ENCODE measurements around the gene AGPAT3. TPM values are rescaled to one million over a fixed set of nuclear protein-coding genes. Genes with fewer than 3 reads are reported as not detected.

The AGPAT3 gene
- total RNA-seq, 4 donors from 2014 or later, result 63.5 to 225 (median 161) TPM

- H3K27ac ChIP-seq, result no peak overlapping the region
- H3K36me3 ChIP-seq, result peaks cover 0 to 13% (median 0%) of the 10 kb centered on the region in 3 donors
- no peak for TF ChIP-seq POLR2A (IDR thresholded peaks at IDR 0.05)
- no peak for TF ChIP-seq CTCF (IDR thresholded peaks at IDR 0.05)
- H3K9me3 ChIP-seq, result no peaks in the 10 kb centered on the region
- peak in 1 of 3 donors; percentile 29 for DNase-seq
- peaks cover 0 to 16% (median 0%) of the 10 kb centered on the region in 4 donors for H3K4me1 ChIP-seq
- no peak overlapping the region for H3K4me3 ChIP-seq
- no peaks in the 10 kb centered on the region for H3K27me3 ChIP-seq
Measured at GRCh38 chr21:43872531-43873197, 7.6 kb downstream of the AGPAT3 start.

- no peak overlapping the region for H3K4me3 ChIP-seq
- peaks cover 0 to 13% (median 0%) of the 10 kb centered on the region in 3 donors for H3K36me3 ChIP-seq
- no peak overlapping the region for H3K27ac ChIP-seq
- H3K9me3 ChIP-seq, result no peaks in the 10 kb centered on the region
- no peaks in the 10 kb centered on the region for H3K27me3 ChIP-seq
- DNase-seq, result no peak
- no peak for TF ChIP-seq CTCF (IDR thresholded peaks at IDR 0.05)
- no peak for TF ChIP-seq POLR2A (IDR thresholded peaks at IDR 0.05)
- peaks cover 0 to 6% (median 0%) of the 10 kb centered on the region in 4 donors for H3K4me1 ChIP-seq
Measured at GRCh38 chr21:43873673-43874072, 8.7 kb downstream of the AGPAT3 start.

- no peaks in the 10 kb centered on the region for H3K27me3 ChIP-seq
- H3K27ac ChIP-seq, result no peak overlapping the region
- no peak for TF ChIP-seq POLR2A (IDR thresholded peaks at IDR 0.05)
- TF ChIP-seq CTCF (IDR thresholded peaks at IDR 0.05), result no peak
- peak in 1 of 3 donors; percentile 4 for DNase-seq
- H3K4me1 ChIP-seq, result peaks cover 0 to under 1% (median 0%) of the 10 kb centered on the region in 4 donors
- no peaks in the 10 kb centered on the region for H3K9me3 ChIP-seq
- H3K4me3 ChIP-seq, result no peak overlapping the region
- peaks cover 0 to 13% (median 0%) of the 10 kb centered on the region in 3 donors for H3K36me3 ChIP-seq
Measured at GRCh38 chr21:43874085-43874805, 9.2 kb downstream of the AGPAT3 start.

- H3K9me3 ChIP-seq, result no peaks in the 10 kb centered on the region
- H3K27ac ChIP-seq, result no peak overlapping the region
- H3K36me3 ChIP-seq, result no peaks in the 10 kb centered on the region
- TF ChIP-seq CTCF (IDR thresholded peaks at IDR 0.05), result no peak
- no peak for TF ChIP-seq POLR2A (IDR thresholded peaks at IDR 0.05)
- no peaks in the 10 kb centered on the region for H3K27me3 ChIP-seq
- peaks cover 0 to 18% (median 0%) of the 10 kb centered on the region in 4 donors for H3K4me1 ChIP-seq
- no peak for DNase-seq
- H3K4me3 ChIP-seq, result no peak overlapping the region
Measured at GRCh38 chr21:43876605-43877004, 11.6 kb downstream of the AGPAT3 start.

- DNase-seq, result peak in 1 of 3 donors; percentile 40
- Histone ChIP-seq H3K9me3 (no peaks in the 10 kb centered on the region), H3K27me3 (no peaks in the 10 kb centered on the region), H3K36me3 (no peaks in the 10 kb centered on the region), H3K4me3 (no peak overlapping the region), H3K27ac (no peak overlapping the region), H3K4me1 (peaks cover 0 to 19% (median 0%) of the 10 kb centered on the region in 4 donors)
- TF ChIP-seq CTCF (IDR thresholded peaks at IDR 0.05), result no peak
- TF ChIP-seq POLR2A (IDR thresholded peaks at IDR 0.05), result no peak
Measured at GRCh38 chr21:43877936-43878575, 13.0 kb downstream of the AGPAT3 start.
